Measurements from ENCODE around the gene SYNPO2L.
A peak's percentile ranks its signal among the peaks of the same experiment; 100 is the strongest.
"Not testable (repeated sequence)": the region's sequence is repeated elsewhere in the genome, so short reads cannot be mapped to it uniquely, and the experiment has no call there.

Gene SYNPO2L

DNA sequence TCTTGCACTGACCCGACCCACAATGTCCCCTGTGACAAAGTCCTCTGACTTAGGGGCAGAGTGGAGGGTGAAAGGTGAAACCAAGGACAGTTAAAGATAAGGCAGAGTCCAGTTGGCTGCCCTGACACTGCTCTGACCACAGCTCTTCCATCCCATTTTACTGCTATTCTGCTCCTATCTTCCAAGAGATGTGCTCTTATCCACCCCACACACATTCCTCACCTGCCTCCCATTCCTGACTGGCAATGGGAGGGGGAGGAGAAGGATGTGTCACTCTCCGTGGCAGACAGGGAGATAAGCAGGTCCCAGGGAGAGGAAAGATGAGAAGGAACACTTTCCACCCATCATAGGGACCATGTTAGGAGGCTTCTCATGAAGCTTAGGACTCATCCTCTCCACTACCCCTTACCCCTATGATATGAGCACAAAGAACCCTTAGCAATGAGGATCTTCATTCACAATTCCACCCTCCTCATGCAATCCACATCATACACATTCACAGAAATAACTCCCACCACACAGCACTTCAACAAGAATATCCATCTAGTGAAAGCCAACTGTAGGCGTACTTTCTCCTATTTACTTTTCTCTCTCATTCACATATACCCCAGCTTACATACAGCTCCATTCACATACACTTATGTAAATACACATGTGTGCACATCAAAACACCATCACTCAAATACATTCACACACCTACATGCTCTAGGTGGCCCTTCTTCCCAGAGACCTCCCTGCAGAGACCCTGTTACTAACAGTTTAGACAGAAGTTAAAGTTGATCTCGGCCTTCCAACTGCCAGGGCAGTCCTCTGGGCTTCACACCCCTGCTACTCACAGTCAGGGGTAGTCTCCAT, 6.6 kb downstream of the SYNPO2L start:
- FAIRE-seq: no peak

DNA sequence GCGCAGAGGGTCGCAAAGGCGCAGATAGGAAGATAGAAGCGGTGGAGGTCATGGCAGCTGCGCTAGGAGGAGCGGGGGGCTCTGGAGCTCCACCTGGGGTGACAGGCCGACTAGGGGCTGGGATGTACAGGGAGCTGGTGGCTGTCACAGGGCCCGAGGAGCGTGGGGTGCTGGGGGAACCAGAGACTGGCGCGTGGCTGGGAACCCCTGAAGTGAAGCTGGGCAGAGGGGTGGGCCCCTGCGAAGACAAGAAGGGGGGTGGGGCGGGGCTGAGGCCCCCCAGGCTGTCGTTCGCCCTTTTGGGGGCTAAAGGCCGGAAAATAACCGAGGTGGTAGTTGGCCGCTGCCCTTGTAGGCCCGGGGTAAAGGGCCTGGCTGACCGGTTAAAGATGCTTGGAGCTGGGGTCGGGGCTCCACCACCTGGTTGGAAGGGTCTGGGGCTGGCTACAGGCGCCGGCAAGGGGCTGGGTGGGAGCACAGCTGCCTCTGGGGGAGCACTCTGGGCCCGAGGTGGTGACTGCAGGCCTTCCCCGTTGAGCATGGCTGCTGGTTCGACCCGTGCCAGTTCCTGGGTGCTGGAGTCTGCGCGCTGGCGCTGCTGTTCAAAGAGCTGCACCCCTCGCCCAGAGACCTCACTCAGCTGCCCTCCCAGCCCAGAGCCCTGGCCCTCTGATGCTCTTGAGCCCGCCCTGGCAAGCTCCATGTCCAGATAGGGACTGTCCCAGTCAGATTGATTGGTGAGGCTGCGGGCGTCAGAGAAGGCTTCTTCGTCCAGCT, 7.8 kb downstream of the SYNPO2L start:
- no peak for FAIRE-seq

DNA sequence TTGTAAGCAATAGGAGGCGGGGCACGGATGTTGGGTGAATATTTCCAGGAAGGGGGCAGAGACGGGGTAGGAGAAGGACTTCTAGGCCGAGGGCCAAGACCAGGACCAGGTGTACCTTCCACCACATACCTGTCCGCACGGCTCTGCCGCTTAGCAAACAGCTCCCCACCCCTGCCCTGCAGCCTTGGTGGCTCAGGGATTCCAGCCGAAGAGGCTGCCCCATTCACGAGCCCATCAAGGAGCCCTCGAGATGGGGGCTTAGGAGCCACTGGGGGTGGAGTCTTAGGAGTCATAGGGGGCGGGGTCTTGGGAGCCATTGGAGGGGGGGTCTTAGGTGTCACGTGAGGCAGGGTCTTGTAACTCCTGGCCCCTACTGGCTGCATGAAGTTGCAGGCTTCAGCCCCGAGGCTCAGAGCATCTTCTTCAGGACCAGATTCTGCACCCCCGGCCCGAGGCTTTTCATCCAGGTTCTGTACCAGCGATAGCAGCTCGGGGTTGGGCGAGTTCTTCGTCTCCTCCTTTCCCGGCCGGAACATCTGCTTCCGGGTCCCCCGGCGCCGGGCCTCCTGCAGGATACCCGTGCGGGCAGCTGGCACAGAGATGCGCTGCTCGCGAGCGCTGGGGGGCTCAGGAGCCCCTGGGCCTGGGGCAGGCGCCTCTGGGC, 8.5 kb downstream of the SYNPO2L start:
- no peak for FAIRE-seq

DNA sequence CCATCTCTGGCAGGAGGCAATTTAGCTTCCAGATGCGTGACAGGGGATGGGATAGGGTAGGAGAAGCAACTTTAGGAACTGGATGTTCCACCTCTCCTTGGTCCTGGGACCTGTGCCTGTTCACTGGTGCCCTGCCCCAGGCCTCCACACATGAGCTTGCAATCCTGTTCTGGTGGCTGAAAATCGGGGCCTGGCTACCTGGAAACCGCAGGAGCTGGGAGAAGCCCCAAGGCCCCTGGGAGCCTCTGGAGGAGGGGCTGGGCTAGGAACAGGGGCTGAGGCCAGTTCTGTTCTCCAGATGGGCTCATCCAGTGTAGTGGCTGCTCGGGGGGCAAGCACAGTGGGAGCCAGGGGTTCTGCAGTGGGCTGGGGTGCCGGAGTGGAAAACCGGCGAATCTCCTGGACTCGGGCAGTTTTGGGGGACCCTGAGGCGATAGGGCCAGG, 9.2 kb downstream of the SYNPO2L start:
- FAIRE-seq: no peak

DNA sequence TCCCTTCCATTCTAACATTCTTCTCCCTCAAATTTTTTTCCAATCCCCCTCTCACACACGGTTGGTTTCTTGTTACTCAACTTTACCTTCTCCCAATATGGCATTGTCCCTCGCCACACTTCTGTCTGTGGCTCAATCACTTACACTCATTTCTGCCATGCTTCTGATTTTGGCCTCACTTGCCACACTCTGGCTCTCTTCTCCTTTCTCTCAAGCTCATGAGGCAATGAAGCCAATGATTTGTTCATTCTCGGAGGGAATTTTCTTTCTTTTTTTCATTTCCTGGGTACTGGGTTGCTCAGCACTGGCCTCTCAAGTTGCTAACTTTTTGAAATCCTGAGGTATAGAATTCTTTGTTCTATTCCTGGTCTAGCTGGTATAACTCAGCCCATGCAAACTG, 10.6 kb downstream of the SYNPO2L start:
- no peak for FAIRE-seq

DNA sequence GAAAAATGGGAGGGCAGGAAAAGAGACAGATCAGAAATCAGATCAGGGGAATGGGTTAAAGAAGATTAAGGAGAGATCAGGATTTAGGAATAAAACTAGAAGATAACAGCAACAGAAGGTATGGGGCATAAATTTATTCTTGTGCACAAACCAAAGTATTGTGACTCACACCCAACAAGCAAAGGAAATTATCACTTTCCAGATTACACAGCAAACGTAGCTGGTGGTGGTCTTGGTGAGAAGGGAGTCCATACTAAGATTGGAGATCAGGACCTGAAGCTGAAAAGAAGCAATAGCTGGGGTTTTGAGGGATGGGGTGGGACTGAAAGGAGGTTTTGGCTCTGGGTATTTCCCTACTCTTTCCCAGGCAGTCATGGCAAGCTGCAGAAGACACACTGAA, 11.1 kb downstream of the SYNPO2L start:
- FAIRE-seq: no peak

DNA sequence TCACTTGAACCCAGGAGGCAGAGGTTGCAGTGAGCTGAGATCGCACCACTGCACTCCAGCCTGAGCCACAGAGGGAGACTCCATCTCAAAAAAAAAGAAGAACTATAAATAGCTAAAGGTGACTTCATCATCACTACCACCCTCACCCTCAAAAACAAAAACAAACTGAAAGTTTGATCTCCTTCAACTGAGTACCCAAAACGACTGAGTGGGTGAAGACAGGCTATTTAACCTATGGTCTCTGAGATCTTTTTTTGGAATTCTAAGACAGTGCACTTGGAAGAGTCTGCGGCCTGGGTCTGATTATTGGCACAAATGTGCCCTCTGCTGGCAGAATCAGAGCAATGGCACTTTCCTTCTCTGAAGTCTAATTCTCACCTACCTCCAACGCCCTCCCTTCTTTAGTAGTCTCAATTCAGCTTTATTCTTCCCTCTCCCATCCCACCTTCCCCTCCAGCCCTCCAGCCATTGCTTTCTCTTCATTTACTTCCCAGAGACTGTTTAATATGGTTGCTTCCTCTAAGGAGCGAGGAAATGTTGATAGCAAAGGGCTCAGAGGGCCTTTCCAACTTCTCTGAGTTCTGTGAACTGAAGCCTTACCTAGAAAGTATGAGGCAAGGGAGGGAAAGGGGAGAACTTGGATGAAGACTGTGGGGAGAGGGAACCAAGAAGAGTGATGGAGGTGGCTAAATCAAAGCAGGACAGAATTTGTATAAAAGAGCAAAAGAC, 11.7 kb downstream of the SYNPO2L start:
- peak; percentile 69 for FAIRE-seq

DNA sequence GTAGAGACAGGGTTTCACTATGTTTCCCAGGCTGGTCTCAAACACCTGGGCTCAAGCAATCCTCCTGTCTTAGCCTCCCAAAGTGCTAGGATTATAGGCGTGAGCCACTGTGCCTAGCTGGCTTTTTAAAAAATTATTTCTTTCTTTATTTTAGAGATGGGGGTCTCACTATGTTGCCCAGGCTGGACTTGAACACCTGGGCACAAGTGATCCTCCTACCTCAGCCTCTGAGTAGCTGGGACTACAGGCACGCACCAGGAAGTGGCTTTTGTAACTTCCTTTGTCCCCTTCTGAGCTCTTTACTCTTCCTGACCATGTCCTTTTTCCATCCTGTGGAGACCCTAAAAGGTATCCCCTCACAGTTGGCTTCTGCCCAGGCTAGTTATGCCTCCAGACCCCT, 12.5 kb downstream of the SYNPO2L start:
- FAIRE-seq: no peak

DNA sequence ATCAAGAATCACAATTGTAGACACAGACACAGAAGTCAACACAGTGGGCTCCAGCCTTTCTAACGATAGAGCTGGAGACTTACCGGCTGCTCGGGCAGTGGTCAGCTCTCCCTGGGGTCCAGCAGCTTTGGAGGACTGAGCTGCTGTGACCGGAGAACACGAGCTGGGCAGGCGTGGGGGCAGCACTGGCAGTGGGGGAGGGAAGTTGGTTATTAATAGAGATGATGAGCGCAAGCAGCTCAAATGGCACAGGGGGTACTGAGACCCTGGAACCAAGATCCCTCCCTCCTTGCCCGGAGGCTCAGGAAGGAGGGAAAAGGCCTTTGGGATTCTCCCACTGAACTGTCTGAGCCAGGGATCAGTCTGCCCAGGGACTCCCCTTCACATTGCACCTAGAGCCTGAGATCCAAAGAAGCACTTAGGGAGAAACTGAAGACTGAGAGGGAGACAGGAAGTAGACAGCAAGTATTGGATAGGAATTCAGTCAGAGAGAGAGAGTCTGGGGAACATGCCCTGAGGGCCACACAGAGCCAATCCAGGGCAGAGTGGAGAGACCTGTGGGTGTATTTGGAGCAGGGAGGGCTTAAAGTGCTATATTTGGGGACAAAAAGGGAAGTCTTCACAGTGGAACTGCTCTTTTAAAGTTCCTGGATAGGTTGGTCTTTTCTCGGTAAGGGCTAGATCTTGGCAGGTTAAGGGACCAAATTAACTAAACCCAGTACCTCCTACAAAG, 14.3 kb downstream of the SYNPO2L start, which contains the start of gene MYOZ1:
Gene MYOZ1 (minus strand): TSS at position 147 of the 733 bp plus-strand sequence. CDS start 1,457 bp downstream, outside the sequence.
- no peak for FAIRE-seq

DNA sequence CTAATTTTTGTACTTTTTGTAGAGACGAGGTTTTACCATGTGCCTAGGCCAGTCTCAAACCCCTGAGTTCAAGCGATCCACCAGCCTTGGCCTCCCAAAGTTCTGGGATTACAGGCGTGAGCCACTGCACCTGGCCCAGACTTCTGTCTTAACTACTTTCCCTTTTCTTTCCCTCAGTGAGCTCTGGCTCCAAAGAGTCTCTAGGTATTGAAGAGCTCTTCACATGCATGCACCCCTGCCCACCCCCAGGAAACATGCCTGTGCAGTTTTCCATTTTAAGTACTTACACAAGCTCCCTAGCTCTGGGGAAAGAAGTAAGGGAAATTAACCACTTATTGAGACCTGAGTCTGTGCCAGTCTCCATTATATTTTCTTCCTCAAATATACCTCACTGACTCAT, 16.5 kb downstream of the SYNPO2L start:
- no peak for FAIRE-seq

DNA sequence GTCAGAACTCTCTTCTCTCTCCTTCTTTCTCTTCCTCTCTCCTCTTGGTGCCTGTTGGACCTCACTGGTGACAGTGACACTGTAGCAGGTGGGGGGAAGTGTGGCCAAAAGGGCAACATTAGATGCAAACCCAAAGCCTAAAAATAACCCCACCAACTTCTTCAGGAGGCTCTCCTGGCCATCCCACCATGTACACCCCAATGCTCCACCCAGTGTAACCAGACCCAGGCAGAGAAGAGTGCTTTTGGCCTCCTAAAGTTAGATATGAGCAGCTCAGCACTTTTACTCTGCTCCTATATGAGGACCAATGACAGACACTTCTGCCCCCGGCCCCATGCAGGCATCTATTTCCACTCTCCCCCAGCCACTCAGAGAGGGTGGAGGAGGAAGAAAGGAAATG, 20.0 kb downstream of the SYNPO2L start:
- FAIRE-seq: no peak

DNA sequence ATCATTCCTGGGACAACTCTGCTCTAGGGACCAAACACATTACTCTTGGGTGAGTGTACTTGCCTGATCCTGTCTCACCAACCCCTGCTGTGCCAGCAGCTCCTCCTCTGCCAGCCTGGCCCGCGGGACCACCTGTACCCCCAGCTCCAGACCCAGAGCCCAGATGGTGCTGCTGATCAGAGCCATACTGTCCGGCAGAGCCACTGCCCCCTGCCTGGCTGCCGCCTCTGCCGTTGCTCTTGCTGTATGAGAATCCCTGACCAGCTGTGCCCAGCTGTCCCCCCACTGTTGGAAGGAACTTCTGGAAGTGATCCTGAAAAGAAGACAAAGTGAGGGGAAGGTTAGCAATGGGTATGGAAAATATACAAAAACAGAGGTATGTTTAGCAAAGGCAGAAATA, 21.4 kb downstream of the SYNPO2L start:
- FAIRE-seq: no peak

DNA sequence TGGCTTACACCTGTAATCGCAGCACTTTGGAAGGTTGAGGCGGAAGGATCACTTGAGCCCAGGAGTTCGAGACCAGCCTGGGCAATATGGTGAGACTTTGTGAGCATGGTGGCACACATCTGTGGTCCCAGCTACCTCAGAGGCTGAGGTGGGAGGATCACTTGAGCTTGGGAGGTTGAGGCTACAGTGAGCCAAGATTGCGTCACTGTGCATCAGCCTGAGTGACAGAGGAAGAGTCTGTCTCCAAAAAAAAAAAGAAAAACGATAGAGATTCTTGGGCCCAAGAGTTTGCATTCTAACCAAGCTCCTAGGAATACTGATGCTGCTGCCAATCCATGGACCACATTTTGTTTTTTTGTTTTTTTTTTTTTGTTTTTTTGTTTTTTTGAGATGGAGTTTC, 26.7 kb downstream of the SYNPO2L start:
- no peak for FAIRE-seq

DNA sequence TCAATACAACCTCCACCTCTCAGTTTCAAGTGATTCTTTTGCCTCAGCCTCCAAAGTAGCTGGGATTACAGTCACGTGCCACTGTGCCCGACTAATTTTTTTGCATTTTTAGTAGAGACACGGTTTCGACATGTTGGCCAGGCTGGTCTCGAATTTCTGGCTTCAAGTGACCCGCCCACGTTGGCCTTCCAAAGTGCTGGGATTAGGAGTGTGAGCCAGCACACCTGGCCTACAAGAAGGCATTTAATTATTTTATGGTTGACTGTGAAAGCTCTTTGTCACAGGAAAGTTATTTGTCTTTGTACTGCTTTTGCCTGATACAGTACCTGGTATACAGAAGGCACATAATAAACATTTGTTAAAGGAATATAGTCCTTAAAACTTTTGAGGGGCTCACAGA, 27.4 kb downstream of the SYNPO2L start:
- FAIRE-seq: no peak

DNA sequence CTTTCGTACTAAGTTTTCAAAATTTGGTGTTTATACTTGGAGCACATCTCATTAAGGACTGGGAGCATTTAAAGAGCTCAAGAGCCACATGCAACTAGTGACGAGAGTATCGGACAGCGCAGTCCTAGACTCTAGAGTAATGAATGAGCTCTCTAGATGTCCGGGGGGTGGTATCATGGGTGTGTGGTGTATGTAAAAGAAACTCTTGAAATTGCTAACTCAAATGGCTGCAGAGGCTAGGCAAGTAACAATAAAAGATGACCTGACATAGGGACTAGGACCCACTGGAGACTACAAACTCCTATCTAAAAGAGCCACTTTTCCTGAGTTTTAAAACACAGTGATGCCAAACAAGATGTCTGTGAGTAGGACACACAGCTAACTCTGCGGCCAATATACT, 28.5 kb downstream of the SYNPO2L start:
- FAIRE-seq: no peak

DNA sequence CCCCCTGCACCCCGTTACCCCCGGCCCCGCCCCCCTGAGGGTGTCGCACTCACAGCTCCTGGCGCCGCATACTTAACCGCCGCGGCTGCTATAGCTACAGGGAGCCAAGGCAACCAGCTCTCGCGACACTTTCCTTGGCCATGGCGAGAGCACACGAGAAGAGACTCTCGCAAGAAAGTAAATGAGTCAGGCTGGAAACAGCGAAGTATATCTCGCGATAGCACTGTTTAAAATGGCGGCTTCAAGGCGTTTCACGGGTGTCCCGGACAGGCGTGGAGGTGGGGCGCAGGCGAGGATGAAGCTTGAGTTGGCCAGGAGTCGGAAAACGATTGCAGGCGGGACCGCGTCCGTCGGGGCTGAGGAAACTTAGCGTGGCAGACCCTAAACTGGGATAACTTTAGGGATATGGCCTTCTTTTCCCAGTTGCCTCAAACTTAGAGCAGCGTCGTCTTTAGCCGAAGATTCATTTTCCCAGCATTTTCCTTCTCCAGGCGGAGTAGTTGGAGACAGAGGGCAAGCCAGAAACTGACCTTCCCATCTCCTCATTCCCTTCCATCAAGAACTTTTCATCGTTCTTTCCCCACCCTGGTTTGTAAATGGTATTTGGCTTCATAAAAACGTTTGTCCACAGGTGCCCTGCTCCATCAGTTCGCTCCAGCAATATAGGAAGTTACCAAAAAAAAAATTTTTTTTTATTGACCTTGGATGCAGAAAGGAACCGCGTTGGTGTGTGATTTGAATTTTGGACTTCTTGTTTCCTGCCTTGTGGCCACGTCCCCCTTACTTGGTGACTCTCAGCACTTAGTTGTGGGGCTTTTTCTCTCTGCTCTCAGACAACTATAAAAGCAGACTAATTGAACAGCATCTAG, 29.7 kb downstream of the SYNPO2L start:
- FAIRE-seq: peak; percentile 69

DNA sequence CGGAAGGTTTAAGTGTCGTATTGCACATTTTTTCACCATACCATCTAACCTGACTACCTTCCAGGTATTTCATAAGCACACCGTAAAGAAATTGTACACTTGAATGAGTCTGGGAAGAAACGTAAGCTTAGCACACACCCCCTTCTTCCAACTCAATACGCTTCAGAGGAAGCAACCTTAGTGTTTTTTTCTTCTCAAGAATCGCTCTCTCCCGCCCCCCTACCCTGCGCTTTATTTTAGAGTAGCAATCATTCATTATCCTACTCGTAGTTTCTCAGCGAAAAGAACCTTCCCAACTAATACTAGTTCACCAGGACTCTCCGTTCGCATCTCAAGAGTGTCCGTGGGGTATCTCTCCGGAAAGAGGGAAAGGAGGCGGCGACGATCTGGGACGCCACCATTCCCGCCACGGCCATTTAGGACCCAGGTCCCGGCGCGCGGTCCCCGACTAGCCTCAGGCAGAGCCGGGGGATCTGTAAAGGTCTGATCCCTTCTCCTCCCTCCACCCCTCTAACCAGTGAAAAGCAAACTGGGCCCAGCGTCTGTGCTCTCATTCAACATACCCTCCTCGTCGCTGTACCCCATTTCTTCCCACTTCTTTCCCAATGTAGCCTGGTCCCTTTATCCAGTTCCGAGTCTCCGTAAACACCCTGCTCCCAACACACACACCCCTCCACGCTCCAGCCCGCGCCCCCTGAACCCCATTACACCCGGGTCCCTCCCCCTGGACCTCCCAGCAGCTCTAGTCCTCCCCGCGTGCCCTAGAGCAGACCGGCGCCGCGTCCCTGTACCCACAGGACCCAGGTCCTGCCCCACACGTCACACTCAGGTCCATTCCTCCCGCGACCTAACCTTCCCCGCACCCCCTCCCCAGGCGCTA, 30.6 kb downstream of the SYNPO2L start:
- no peak for FAIRE-seq

DNA sequence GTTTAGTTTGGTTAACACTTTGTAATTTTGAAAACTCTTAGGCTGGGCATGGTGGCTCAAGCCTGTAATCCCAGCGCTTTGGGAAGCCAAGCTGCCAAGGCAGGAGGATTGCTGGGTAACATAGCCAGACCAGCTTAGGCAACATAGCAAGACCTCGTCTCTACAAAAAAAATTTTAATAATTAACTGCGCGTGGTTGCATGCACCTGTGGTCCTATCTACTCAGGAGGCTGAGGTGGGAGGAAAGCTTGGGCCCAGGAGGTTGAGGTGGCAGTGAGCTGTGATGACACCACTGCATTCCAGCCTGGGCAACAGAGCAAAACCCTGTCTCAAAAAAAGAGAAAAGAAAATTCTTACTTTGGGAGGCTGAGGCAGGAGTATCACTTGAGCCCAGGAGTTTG, 32.8 kb downstream of the SYNPO2L start:
- FAIRE-seq: no peak

DNA sequence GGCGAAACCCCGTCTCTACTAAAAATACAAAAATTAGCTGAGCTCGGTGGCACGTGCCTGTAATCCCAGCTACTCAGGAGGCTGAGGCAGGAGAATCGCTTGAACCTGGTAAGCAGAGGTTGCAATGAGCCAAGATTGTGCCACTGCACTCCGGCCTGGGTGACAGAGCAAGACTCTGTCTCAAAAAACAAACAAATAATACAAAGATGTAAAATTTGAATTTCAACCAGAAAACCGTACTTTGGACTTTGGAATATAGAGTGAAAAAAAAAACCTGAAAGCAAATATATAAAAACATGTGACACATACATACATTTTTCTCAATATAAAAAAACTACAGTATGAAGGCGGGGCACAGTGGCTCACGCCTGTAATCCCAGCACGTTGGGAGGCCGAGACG, 34.9 kb downstream of the SYNPO2L start:
- not testable (repeated sequence) for FAIRE-seq

DNA sequence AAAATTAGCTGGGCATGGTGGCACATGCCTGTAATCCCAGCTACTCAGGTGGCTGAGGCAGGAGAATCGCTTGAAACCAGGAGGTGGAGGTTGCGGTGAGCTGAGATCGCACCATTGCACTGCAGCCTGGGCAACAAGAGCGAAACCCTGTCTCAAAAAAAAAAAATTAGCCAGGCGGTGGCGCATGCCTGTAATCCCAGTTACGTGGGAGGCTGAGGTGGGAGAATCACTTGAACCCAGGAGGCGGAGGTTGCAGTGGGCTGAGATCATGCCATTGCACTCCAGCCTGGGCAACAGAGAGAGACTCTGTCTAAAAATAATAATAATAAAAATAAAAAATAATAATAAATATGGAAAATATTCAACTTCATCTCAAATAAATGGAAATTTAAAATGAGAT, 38.7 kb downstream of the SYNPO2L start:
- not testable (repeated sequence) for FAIRE-seq
